Measurements from ENCODE around the gene PSMD11. TPM values are rescaled to one million over a fixed set of nuclear protein-coding genes. Genes with fewer than 3 reads are reported as not detected.

Gene PSMD11
- total RNA-seq, 1 experiment from 2014 or later, result 163 TPM

DNA sequence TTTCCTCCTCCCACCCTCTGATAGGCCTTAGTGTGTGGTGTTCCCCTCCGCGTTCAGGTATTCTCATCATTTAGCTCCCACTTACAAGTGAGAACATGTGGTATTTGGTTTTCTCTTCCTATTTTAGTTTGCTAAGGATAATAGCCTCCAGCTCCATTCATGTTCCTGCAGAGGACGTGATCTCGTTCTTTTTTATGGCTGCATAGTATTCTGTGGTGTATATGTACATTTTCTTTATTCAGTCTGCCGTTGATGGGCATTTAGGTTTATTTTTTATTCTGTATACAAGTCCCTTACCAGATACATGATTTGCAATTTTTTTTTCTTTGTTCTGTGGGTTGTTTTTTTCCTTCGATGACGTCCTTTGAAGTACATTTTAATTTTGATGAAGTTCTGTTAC is 23.6 kb downstream of the PSMD11 start:
- ChIA-PET POLR2A (ENCODE audit: unreplicated experiment) (no interaction called here), CTCF (no interaction called here)
- no peak overlapping the region for H3K4me2 ChIP-seq (ENCODE audit: low read length)
- no TSS peak for BruUV-seq (replicated peaks)
- H3K9me3 ChIP-seq (ENCODE audit: low read length), result no peaks in the 10 kb centered on the region
- DNase-seq (no peak), ATAC-seq (no peak)
- peaks cover 69% of the 10 kb centered on the region for H3K36me3 ChIP-seq (ENCODE audit: low read depth, low read length)
- no peaks in the 10 kb centered on the region for H3K27me3 ChIP-seq (ENCODE audit: low read length)
- intact Hi-C loops (cut with micrococcal nuclease), result loop anchor here (10.0 kb wide), 1 partner anchor 1287 kb away; no protein-coding TSS in a partner anchor
- no peaks in the 10 kb centered on the region for H3F3A ChIP-seq (ENCODE audit: low read length, unreplicated experiment)
- H3K4me1 ChIP-seq (ENCODE audit: insufficient read depth, low read length), result no peaks in the 10 kb centered on the region
- H2AFZ ChIP-seq (ENCODE audit: low read length), result no peak overlapping the region
- H3K79me2 ChIP-seq (ENCODE audit: low read length), result peaks cover 47% of the 10 kb centered on the region
- H3K9me2 ChIP-seq (replicated peaks; ENCODE audit: low read length), result no peaks in the 10 kb centered on the region
- H4K20me1 ChIP-seq (ENCODE audit: low read length), result peaks cover 15% of the 10 kb centered on the region
- H3K27ac ChIP-seq (ENCODE audit: low read length), result no peak overlapping the region
- H3K9ac ChIP-seq (ENCODE audit: low read length), result no peak overlapping the region
- TF ChIP-seq, protein P1, sequence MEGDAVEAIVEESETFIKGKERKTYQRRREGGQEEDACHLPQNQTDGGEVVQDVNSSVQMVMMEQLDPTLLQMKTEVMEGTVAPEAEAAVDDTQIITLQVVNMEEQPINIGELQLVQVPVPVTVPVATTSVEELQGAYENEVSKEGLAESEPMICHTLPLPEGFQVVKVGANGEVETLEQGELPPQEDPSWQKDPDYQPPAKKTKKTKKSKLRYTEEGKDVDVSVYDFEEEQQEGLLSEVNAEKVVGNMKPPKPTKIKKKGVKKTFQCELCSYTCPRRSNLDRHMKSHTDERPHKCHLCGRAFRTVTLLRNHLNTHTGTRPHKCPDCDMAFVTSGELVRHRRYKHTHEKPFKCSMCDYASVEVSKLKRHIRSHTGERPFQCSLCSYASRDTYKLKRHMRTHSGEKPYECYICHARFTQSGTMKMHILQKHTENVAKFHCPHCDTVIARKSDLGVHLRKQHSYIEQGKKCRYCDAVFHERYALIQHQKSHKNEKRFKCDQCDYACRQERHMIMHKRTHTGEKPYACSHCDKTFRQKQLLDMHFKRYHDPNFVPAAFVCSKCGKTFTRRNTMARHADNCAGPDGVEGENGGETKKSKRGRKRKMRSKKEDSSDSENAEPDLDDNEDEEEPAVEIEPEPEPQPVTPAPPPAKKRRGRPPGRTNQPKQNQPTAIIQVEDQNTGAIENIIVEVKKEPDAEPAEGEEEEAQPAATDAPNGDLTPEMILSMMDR (conservative IDR thresholded peaks at IDR 0.05; ENCODE audit: low read depth, low read length), result no peak
- TF ChIP-seq EZH2 (IDR thresholded peaks at IDR 0.05; ENCODE audit: low read length, unreplicated experiment) (no peak), EZH2phosphoT487 (IDR thresholded peaks at IDR 0.05; ENCODE audit: borderline replicate concordance, low read length) (no peak)
- H3K4me3 ChIP-seq (ENCODE audit: low read length), result no peak overlapping the region

DNA sequence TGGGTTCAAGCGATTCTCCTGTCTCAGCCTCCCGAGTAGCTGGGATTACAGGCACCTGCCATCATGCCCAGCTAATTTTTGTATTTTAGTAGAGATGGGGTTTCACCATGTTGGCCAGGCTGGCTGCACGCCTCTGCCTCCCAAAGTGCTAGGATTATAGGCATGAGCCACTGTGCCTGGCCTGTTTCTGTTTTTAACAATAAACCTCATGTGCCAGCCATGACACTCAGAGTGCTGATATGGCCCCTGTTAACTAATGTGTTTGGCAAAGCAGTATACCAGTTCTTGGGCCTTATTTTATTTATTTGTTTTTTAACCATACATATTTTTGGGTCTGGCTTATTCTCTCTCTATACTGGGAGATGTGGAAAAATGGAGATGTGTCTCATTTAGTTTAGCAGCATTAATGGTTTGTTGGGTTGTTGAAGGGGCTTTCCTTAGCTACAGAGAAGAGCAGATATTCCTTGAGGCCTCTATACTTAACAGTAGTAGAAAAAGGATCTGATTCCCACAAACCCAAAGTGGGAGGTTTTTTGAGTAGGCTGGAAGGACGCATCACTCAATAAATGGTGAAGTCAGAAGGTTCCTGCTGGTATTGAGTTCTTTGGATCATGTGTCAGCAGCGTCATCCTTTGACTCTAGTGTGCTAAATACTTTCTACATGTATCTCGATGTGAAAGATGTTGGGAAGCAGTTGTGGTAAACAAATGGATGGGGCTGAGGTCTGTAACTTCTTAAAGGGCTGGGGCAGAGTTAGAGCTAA is 26.3 kb downstream of the PSMD11 start:
- peaks cover 32% of the 10 kb centered on the region for H3K79me2 ChIP-seq (ENCODE audit: low read length)
- H4K20me1 ChIP-seq (ENCODE audit: low read length), result peaks cover 7% of the 10 kb centered on the region; the same call in 1 of the 2 replicates
- CTCF ChIA-PET, result no interaction called here

More for the DNA sequence above, 26.3 kb downstream of the PSMD11 start:
- no peaks in the 10 kb centered on the region for H3K4me1 ChIP-seq (ENCODE audit: insufficient read depth, low read length)
- TF ChIP-seq EZH2 (IDR thresholded peaks at IDR 0.05; ENCODE audit: low read length, unreplicated experiment), result no peak
- TF ChIP-seq EZH2phosphoT487 (IDR thresholded peaks at IDR 0.05; ENCODE audit: borderline replicate concordance, low read length), result no peak
- TF ChIP-seq, protein P1 (conservative IDR thresholded peaks at IDR 0.05; ENCODE audit: low read depth, low read length), result no peak
- BruUV-seq (replicated peaks), result no TSS peak
- DNase-seq (no peak), ATAC-seq (no peak)
- no peak overlapping the region for H3K4me3 ChIP-seq (ENCODE audit: low read length)
- H3F3A ChIP-seq (ENCODE audit: low read length, unreplicated experiment), result no peaks in the 10 kb centered on the region
- H3K27ac ChIP-seq (ENCODE audit: low read length), result no peak overlapping the region
- no peak overlapping the region for H3K4me2 ChIP-seq (ENCODE audit: low read length)
- POLR2A ChIA-PET (ENCODE audit: unreplicated experiment), result no interaction called here
- no peaks in the 10 kb centered on the region for H3K9me3 ChIP-seq (ENCODE audit: low read length)
- H3K9ac ChIP-seq (ENCODE audit: low read length), result no peak overlapping the region
- intact Hi-C loops (cut with micrococcal nuclease), result no loop called here
- peaks cover 76% of the 10 kb centered on the region for H3K36me3 ChIP-seq (ENCODE audit: low read depth, low read length)
- no peaks in the 10 kb centered on the region for H3K27me3 ChIP-seq (ENCODE audit: low read length)
- no peak overlapping the region for H2AFZ ChIP-seq (ENCODE audit: low read length)
- H3K9me2 ChIP-seq (replicated peaks; ENCODE audit: low read length), result no peaks in the 10 kb centered on the region

All from PC-3 (cell line).